Fibroblast of the conjunctiva (primary cell): ENCODE results near the gene SPAG4.

ENCODE experiments used
- DNase-seq: peaks from one replicate; pipeline ENCODE4 v3.0.0-alpha.2; 2010; ENCODE audit warnings: low read depth

Gene SPAG4

DNA sequence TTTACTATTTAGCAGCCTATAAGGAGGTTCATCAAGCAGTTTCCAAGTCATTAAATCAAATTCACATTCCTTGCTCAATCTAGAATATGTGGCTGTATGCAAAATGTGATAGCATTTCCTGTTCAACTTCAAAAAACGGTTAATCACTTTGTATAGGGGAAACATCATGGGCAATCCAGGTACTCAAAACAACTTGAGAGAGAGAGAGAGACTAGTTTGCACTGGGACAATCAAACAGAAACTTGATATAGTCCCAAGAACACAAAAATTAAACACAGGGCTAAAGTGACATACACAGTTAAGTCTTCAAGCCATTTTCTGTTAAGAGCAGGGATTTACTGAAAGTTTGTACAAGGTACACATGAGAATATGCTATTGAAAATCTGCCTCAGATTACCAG is 41.6 kb downstream of the SPAG4 start:
- no peak for DNase-seq

- DNase-seq: no peak
Observed at GRCh38 chr20:35660122-35660937, 44.7 kb downstream of the SPAG4 start.

DNA sequence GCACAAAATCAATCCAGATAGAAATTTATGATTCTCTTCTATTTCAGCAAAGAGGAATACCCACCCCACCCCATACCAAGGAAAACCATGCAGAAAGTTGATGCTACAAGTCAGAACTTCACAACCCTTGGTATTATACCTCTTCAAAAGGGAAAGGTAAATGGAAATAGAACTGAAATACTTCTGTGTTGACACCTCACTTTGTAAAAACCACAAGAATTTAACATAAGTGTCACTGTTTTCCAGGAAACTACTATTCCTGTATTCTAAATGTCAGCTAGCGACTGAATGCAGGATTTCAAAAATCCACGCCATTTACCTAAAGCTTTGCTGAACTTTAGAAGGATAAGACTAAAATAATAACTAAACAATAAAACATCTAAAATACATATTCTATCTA is 45.4 kb downstream of the SPAG4 start:
- no peak for DNase-seq

DNA sequence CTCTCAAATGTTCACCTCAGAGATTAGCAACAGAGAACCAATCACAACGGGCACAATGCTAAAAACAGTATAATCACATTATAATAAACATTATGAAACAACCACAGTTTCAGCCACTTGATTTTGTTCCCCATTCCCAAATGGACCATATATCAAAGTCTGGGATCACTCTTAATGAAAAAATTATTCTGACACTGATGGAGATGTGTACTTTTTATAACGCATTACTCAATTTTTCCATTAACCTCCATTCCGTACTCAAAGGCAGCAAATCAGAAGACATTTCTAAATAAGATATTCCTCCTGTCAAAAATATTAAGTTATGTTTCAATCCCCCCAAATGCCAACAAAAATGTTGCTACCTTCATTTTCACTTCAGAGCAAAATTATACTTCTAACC is 46.3 kb downstream of the SPAG4 start:
- no peak for DNase-seq

DNA sequence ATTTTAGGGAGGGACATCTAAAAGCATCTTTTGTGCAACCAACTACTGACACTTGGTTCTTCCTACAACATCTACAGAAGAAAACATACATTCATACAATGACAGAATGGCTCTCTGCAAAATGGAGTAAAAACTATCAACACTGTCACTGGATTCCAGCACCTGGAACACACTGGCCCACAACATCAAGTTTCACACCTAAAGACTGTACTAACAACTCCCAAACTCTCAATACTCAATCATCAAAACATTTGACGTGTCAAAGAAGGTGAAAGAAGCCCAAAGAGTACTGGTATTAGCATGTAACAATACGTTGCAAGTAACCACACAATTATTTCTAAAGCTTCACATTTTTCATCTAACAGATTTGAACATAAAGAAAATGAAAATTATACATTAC is 46.9 kb downstream of the SPAG4 start:
- no peak for DNase-seq

GRCh38 chr20:35663516-35664465 is 48.2 kb downstream of the SPAG4 start:
- DNase-seq: no peak

DNA sequence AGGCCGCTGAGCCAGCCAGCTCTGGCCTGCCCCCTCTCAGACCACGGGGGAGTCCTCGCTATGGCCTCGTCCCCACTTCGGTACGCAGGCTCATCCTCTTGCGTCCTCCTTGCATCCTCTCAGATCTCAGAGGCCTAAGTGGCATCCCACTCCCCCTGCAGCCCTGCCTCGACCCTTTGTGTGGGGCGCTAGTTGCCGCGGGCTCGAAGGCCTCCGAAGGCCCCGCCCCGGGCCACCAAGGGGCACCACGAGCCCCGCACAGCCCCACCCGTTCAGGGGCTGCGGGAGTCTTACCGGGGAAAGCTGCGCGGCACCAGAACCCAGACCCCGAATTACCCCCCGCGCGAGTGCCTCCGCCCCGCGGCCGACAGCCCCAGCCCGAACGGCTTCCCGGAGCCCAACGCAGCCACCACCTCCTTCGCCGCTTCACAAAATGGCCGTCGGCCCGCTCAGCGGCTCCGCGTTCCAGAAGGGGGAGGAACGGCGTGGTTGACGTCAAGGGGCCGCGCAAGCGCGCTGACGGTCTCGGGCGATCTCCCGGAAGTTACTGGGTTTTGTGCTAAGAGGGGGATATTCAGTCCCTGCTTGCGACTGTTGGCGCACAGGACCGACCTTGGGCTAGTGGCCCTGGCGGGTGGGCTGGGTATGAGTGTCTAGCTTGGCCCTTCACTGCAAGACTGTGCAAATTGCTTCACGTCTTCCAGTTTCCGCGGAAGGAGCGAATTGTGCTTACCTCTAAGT is 49.0 kb downstream of the SPAG4 start, which contains the start of the genes CPNE1 and RBM12:
Gene CPNE1 (minus strand): TSS at position 435 of the 741 bp plus-strand sequence. CDS start 31,977 bp downstream, outside the sequence.
Gene RBM12 (minus strand): TSS at position 435 of the 741 bp plus-strand sequence. CDS start 9,578 bp downstream, outside the sequence.
- peak; percentile 82 for DNase-seq

DNA sequence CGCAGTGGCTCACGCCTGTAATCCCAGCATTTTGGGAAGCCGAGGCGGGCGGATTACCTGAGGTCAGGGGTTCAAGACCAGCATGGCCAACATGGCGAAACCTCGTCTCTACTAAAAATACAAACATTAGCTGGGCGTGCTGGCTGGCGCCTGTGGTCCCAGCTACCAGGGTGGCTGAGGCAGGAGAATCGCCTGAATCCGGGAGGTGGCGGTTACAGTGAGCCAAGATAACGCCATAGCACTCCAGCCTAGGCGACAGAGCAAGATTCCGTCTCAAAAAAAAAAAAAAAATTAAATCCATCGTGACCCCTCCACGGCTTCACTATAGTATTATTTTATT is 50.3 kb downstream of the SPAG4 start:
- no peak for DNase-seq

DNA sequence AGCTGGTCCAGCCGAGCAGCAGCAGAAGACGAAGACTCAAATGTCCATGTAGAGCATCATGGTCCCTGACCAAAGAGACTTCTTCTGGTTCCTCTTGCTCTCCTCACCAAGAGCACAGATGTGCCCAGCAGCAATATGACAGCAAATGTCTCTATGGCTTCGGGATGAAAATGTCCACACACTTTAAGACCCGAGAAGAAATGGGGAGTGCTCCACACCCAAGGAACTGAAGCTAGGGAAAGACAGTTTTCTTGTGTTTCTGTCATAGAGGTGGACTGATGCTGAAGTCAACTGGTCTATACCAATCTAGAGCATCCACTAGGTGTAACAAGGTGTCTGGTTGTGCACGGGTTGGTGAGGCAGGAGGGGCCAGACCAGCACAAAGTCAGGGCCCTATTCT is 53.6 kb downstream of the SPAG4 start:
- DNase-seq: no peak

- no peak for DNase-seq
Observed at GRCh38 chr20:35669681-35670080, 54.1 kb downstream of the SPAG4 start.
